Right forelimb (tissue), 1 donor: ENCODE measurements around the gene NDNF.

ENCODE experiments used
- DNase-seq: peaks from one replicate; pipeline ENCODE4 v3.0.0-alpha.2; 2018

Gene NDNF

GRCh38 chr4:121014544-121014943 lies 57.8 kb downstream of the NDNF start:
- no peak for DNase-seq

DNA sequence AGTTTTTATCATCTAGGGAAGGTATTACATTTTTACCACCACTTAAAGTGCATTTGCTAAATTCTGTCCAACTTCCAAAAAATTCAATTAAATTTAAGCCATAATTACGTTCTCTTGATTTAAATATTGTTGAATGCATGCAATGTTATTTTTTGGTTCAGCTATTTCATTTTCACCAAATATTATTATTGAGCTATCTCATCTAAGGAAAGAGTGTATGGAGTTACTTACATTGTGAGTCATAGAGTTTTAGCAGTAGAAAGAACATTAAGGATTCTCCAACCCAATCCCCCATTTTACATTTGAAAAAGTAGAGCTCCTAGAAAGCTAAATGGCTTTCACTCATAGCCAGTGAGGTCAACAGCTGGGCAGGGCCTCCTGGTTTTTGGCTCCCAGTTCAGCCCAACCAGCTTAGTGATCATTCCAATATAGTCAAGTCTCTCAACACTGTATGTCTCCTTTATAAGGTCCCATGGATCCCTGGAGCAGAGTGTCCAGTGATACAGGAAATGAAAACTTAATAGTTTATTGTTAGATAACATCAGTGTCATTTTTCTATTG lies 60.5 kb downstream of the NDNF start:
- DNase-seq, result no peak

DNA sequence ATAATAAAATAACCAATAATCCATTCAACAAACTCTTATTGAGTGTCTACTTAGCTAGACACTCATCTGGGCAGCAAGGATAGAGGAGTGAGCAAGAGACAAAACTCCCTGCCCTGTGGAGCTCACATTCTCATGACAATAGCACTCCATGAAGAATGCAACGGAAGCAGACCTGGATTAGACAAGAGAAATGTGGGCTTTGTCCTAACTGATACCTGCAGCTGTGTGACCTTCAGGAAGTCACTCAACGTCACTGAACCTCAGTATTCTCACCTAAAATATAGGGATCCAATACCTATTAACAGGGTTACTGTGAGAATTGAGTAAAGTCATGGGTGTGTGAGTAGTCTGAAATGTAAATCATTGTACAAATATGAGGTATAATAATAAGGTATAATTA lies 61.2 kb downstream of the NDNF start:
- no peak for DNase-seq

DNA sequence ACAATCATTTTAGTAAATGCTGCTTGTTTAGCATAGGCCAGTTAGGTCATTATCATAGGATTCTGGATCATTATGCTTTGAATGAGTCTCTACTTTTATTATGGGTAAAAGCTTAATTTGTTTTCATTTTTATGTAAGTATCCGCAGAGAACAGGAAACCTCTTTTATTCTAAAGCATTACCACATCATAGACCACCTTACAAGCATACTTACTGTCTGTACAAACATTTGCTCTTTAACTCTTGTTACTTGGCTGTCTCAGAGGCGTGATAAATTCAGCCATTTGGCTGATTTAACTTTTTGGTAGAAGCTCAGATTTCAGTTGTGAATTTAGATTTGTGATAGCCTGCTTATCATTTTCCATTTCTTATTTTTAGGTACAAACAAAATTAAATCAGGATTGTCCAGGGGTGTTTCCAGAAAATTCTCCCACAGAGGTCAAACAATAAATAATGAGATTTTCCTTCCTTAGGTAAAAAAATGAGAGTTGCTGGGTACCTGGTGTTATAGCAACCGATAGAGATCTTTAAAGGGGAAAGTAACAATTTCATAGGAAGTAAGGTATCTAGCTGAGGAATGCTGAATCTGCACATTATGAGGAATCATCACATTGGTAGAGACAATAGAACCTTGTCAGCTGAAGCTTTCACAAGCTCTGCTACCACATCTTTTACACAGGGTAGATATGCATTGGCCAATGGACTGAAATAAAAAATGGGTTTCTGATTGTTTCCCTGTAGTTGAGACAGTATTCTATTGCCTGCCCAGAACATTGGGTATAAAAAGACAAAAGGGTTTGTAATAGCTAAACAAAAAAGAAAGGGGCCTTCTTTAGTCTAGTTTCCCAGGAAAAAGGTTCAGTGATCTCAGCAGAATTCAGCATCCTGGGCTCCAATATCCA lies 62.5 kb downstream of the NDNF start:
- no peak for DNase-seq

- DNase-seq, result no peak
Measured at GRCh38 chr4:121007660-121008059, 64.7 kb downstream of the NDNF start.

GRCh38 chr4:121003863-121004262 lies 68.5 kb downstream of the NDNF start:
- DNase-seq, result no peak

GRCh38 chr4:120995266-120996010 lies 76.9 kb downstream of the NDNF start:
- no peak for DNase-seq

GRCh38 chr4:120994521-120994920 lies 77.8 kb downstream of the NDNF start:
- no peak for DNase-seq

DNA sequence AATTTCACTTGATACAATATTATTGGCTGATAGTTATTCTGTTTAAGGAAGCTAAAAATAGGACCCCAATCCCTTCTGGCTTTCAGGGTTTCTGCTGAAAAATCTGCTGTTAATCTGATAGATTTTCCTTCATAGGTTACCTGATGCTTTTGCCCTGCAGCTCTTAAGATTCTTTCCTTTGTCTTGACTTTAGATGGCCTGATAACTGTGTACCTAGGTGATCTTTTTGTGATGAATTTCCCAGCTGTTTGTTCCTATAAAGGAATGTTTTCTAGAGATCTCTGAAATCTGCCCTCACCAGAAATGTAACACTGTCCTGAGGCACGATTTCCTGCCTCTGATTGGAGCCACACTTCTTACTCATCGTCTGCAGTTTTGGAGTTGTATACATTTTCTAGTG lies 80.5 kb downstream of the NDNF start:
- no peak for DNase-seq

DNA sequence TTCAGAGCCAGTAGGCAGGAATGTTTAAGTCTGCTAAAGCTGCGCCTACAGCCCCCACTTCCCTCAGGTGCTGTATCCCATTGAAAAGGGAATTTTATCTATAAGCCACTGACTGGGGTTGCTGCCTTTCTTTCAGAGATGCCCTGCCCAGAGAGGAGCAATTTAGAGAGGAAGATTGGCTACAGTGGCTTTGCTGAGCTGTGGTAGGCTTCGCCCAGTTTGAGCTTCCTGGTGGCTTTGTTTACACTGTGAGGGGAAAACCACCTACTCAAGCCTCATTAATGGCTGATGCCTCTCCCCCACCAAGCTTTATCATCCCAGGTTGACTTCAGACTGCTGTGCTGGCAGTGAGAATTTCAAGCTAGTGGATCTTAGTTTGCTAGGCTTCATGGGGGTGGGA lies 82.1 kb downstream of the NDNF start:
- DNase-seq, result no peak
